HepG2 (cell line): ENCODE data around the gene USP7. TPM values are rescaled to one million over a fixed set of nuclear protein-coding genes. Genes with fewer than 3 reads are reported as not detected.

Source experiments
- ATAC-seq: fragments of 200-7000 bp; cut with Tn5 transposase; 3 replicates; pipeline ENCODE4 v1.9.1; 2020; ENCODE audit warnings: mild to moderate bottlenecking, moderate library complexity
- BruUV-seq: library from RNA; stranded (reverse); fragments of 400-500 nt; replicated peaks from 2 replicates; lab custom pipeline; 2021; lab: Mats Ljungman, UMichigan
- CTCF ChIA-PET: fragments of 300-600 bp; formaldehyde crosslinking; extraction: SDS; loops from one replicate; lab custom pipeline; 2021; ENCODE audit warnings: low total read pairs, inconsistent platforms, low intra/inter-chr PET ratio; lab: Yijun Ruan, JAX
- POLR2A ChIA-PET: fragments of 350-600 bp; sonication (Branson Sonifier 250); formaldehyde crosslinking; loops from one replicate; lab custom pipeline; 2020; ENCODE audit warnings: antibody characterized with exemption, inconsistent platforms; lab: Yijun Ruan, JAX
- DNase-seq: peaks from one replicate; pipeline ENCODE4 v3.0.0-alpha.2; 2015; ENCODE audit warnings: low spot score
- FAIRE-seq: peaks from 3 replicates; lab custom pipeline; 2011; peaks lifted over from hg19 to GRCh38; lab: Jason Lieb, UNC
- H2AFZ ChIP-seq: one replicate; pipeline ENCODE4 v1.6.1; 2011; ENCODE audit warnings: low read length, inconsistent platforms
- H3K27ac ChIP-seq: fragments of 300-600 bp; 3 replicates; pipeline ENCODE4 v1.8.0; 2011; ENCODE audit warnings: mixed run types, mild to moderate bottlenecking, mixed read lengths, low read length, inconsistent platforms; ENCODE audit not compliant: insufficient read depth; ENCODE audit errors: extremely low read length
- H3K27me3 ChIP-seq, 2 experiments: fragments of 200-600 bp in 1 of 2; 2 replicates in 1 of 2; 3 replicates in 1 of 2; pipeline versions ENCODE4 v1.6.0 to v1.8.0; 2011; ENCODE audit warnings: low read length in 2 of 2, mild to moderate bottlenecking in 2 of 2, moderate library complexity in 2 of 2, inconsistent platforms in 1 of 2; ENCODE audit not compliant: insufficient read depth in 2 of 2, control insufficient read depth in 1 of 2
- H3K36me3 ChIP-seq, 2 experiments: fragments of 200-600 bp in 1 of 2; replicated peaks in 1 of 2; 2 replicates in 1 of 2; 3 replicates in 1 of 2; pipeline versions ENCODE4 v1.5.1 to v1.8.0; 2011; ENCODE audit warnings: low read length in 2 of 2, inconsistent platforms in 1 of 2; ENCODE audit not compliant: insufficient read depth in 2 of 2, control insufficient read depth in 1 of 2
- H3K4me1 ChIP-seq: 2 replicates; pipeline ENCODE4 v1.5.1; 2012; ENCODE audit warnings: low read length, inconsistent platforms; ENCODE audit not compliant: insufficient read depth
- H3K4me2 ChIP-seq: 2 replicates; pipeline ENCODE4 v1.6.0; 2011; ENCODE audit warnings: low read depth, low read length, inconsistent platforms
- H3K4me3 ChIP-seq, 3 experiments: fragments of 200-600 bp in 1 of 3; sonication (generic), shearing (Covaris generic) in 1 of 3; replicated peaks in 1 of 3; 2 replicates each; pipeline ENCODE4 v1.5.1; 2011 to 2016; ENCODE audit warnings: low read length in 3 of 3, inconsistent platforms in 2 of 3, low read depth in 2 of 3, mild to moderate bottlenecking in 2 of 3, control low read depth in 1 of 3, mixed read lengths in 1 of 3; ENCODE audit not compliant: insufficient read depth in 1 of 3
- H3K79me2 ChIP-seq: one replicate; pipeline ENCODE4 v1.6.1; 2011; ENCODE audit warnings: low read length, inconsistent platforms; ENCODE audit not compliant: insufficient read depth
- H3K9ac ChIP-seq: 2 replicates; pipeline ENCODE4 v1.6.0; 2011; ENCODE audit warnings: mild to moderate bottlenecking, low read depth, low read length, inconsistent platforms; ENCODE audit not compliant: insufficient read depth
- H3K9me3 ChIP-seq: 2 replicates; pipeline ENCODE4 v1.5.1; 2012; ENCODE audit warnings: mild to moderate bottlenecking, low read length
- H4K20me1 ChIP-seq: 2 replicates; pipeline ENCODE4 v1.6.0; 2011; ENCODE audit warnings: inconsistent platforms, mild to moderate bottlenecking, low read length, moderate library complexity; ENCODE audit not compliant: insufficient read depth
- AGO2 ChIP-seq: fragments of 200-400 bp; formaldehyde crosslinking; optimal IDR thresholded peaks from 2 replicates; pipeline ENCODE3; 2017; ENCODE audit warnings: mild to moderate bottlenecking, low read depth, low read length, moderate library complexity
- HNF4A ChIP-seq: sonication (generic); formaldehyde crosslinking; IDR thresholded peaks from 2 replicates; pipeline ENCODE4 v1.4.0; 2020; ENCODE audit warnings: missing genetic modification reagents
- RBM22 ChIP-seq: fragments of 200-400 bp; formaldehyde crosslinking; optimal IDR thresholded peaks from 2 replicates; pipeline ENCODE3; 2017; ENCODE audit warnings: mild to moderate bottlenecking, low read length, moderate library complexity
- WGBS: methylation state at CpG from one replicate; pipeline ENCODE4 v1.1.6; 2017; ENCODE audit warnings: low lambda C conversion rate; 5-methylcytosine and 5-hydroxymethylcytosine counted together
- in situ Hi-C: cut with HindIII; loops from 2 replicates; pipeline ENCODE4 v1.10.0; 2017; ENCODE audit warnings: low pct_unique_long_range_greater_than_20kb; ENCODE audit not compliant: extremely low pct_ligation_motif_present
- intact Hi-C: fragments of 100-400 bp; cut with micrococcal nuclease; formaldehyde crosslinking; loops from one replicate; pipeline ENCODE4 v1.10.0; 2022; ENCODE audit not compliant: unreplicated experiment
- polyA plus RNA-seq, 8 experiments: library from polyadenylated mRNA; depleted of rRNA in 3 of 8; stranded (reverse) in 7 of 8; unstranded in 1 of 8; fragments of >200 nt; fragmentation: Illumina TruSeq in 4 of 8; extraction: Trizol in 4 of 8; gene quantifications; 2 replicates each; pipeline versions ENCODE4 v1.2.1 to v1.2.3, GENCODE V29; 2011 to 2016; ENCODE audit warnings: low read depth in 4 of 8, missing spikeins in 1 of 8, mixed read lengths in 1 of 8; ENCODE audit not compliant: insufficient read depth in 1 of 8
- total RNA-seq, 5 experiments: library from RNA; depleted of rRNA; stranded (reverse); fragments of >200 nt; fragmentation: Illumina TruSeq; extraction: Trizol; gene quantifications; 2 replicates each; pipeline ENCODE4 v1.2.3, GENCODE V29; 2016; ENCODE audit warnings: low read depth in 1 of 5
- TF ChIP-seq, protein P1 (sequence below): sonication (generic); formaldehyde crosslinking; conservative IDR thresholded peaks from 2 replicates; pipeline ENCODE4 v1.8.1; 2023; ENCODE audit warnings: missing genetic modification reagents
- TF ChIP-seq, protein P2 (sequence below): IDR thresholded peaks from 2 replicates; pipeline ENCODE4 v1.6.1; 2016; ENCODE audit warnings: low read depth, missing genetic modification reagents, missing compliant biosample characterization

USP7 gene
- total and polyA plus RNA-seq, 2 of the 13 experiments (the other 11 are each of a cell fraction or from before 2014, with no cell fraction given), result 52.5 to 173 TPM

DNA sequence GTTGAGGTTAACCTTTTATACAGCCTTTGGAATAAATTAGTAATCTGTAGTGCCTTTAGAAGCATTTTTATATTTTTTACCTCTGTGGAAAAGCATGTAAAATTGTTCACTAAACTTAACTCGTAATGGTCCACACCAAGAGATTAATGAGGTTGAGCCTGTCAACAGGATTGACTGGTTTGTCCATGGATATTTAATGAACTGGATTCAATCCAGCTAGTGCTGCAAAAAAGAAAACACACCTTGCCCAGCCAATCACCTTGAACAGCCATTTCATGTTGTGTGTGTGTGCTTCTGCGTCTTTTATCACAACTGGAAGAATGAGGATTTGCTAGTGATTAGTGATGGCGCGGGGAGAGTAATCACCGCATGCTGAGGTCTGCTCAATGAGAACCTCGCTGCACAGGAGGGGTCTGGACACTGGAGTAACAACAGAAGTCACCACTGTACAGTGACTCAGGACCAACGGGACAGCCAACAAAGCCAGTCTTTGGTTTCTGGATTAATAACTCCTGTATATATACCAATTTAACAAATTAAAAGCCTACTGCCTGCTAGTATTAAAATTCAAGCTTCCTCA lies 47.9 kb downstream of the USP7 start:
- POLR2A ChIA-PET, result interaction anchor here (1.4 kb wide), 1 partner anchor 47 kb away, joined by 3 read pairs; the partner anchor contains the start of gene CARHSP1
- Histone ChIP-seq H3K36me3 (peaks cover 73 to 98% of the 10 kb centered on the region in 2 experiments), H4K20me1 (peaks cover 10% of the 10 kb centered on the region), H3K27me3 (no peaks in the 10 kb centered on the region), H2AFZ (no peak overlapping the region), H3K9me3 (no peaks in the 10 kb centered on the region), H3K4me1 (no peaks in the 10 kb centered on the region), H3K4me2 (no peak overlapping the region), H3K79me2 (peaks cover 19% of the 10 kb centered on the region), H3K4me3 (no peak overlapping the region), H3K9ac (no peak overlapping the region), H3K27ac (no peak overlapping the region)
- intact Hi-C loops (no loop called here), in situ Hi-C loops (no loop called here)
- TF ChIP-seq, protein P1, sequence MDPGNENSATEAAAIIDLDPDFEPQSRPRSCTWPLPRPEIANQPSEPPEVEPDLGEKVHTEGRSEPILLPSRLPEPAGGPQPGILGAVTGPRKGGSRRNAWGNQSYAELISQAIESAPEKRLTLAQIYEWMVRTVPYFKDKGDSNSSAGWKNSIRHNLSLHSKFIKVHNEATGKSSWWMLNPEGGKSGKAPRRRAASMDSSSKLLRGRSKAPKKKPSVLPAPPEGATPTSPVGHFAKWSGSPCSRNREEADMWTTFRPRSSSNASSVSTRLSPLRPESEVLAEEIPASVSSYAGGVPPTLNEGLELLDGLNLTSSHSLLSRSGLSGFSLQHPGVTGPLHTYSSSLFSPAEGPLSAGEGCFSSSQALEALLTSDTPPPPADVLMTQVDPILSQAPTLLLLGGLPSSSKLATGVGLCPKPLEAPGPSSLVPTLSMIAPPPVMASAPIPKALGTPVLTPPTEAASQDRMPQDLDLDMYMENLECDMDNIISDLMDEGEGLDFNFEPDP (CRISPR knock-in tag), result 0 out of 2 replicates have a peak, but pooled peaks have one; percentile 49
- TF ChIP-seq AGO2 (peak; percentile 10), RBM22 (peak; percentile 96), HNF4A (no peak)
- TF ChIP-seq, protein P2, sequence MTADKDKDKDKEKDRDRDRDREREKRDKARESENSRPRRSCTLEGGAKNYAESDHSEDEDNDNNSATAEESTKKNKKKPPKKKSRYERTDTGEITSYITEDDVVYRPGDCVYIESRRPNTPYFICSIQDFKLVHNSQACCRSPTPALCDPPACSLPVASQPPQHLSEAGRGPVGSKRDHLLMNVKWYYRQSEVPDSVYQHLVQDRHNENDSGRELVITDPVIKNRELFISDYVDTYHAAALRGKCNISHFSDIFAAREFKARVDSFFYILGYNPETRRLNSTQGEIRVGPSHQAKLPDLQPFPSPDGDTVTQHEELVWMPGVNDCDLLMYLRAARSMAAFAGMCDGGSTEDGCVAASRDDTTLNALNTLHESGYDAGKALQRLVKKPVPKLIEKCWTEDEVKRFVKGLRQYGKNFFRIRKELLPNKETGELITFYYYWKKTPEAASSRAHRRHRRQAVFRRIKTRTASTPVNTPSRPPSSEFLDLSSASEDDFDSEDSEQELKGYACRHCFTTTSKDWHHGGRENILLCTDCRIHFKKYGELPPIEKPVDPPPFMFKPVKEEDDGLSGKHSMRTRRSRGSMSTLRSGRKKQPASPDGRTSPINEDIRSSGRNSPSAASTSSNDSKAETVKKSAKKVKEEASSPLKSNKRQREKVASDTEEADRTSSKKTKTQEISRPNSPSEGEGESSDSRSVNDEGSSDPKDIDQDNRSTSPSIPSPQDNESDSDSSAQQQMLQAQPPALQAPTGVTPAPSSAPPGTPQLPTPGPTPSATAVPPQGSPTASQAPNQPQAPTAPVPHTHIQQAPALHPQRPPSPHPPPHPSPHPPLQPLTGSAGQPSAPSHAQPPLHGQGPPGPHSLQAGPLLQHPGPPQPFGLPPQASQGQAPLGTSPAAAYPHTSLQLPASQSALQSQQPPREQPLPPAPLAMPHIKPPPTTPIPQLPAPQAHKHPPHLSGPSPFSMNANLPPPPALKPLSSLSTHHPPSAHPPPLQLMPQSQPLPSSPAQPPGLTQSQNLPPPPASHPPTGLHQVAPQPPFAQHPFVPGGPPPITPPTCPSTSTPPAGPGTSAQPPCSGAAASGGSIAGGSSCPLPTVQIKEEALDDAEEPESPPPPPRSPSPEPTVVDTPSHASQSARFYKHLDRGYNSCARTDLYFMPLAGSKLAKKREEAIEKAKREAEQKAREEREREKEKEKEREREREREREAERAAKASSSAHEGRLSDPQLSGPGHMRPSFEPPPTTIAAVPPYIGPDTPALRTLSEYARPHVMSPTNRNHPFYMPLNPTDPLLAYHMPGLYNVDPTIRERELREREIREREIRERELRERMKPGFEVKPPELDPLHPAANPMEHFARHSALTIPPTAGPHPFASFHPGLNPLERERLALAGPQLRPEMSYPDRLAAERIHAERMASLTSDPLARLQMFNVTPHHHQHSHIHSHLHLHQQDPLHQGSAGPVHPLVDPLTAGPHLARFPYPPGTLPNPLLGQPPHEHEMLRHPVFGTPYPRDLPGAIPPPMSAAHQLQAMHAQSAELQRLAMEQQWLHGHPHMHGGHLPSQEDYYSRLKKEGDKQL (CRISPR knock-in tag), result no peak
- BruUV-seq, result TSS peak; percentile 34
- CTCF ChIA-PET, result no interaction called here
- ATAC-seq (no peak), DNase-seq (no peak), FAIRE-seq (no peak)
- 97% methylated on average over 7 of the region's 7 CpGs for WGBS
